GM23338 (cell line): Measurements from ENCODE around the gene UBASH3A. TPM values are rescaled to one million over a fixed set of nuclear protein-coding genes. Genes with fewer than 3 reads are reported as not detected.

Experiments used
- ATAC-seq: fragments of 200-7000 bp; cut with Tn5 transposase; 3 replicates; pipeline ENCODE4 v1.9.1; 2020
- DNase-seq: peaks from one replicate; pipeline ENCODE4 v3.0.0-alpha.2; 2015; ENCODE audit warnings: low spot score
- H2AFZ ChIP-seq: fragments of 200-600 bp; sonication (generic); 2 replicates; pipeline ENCODE4 v1.8.0; 2016; ENCODE audit warnings: antibody characterized with exemption, mild to moderate bottlenecking, moderate library complexity
- H3F3A ChIP-seq: fragments of 200-600 bp; sonication (generic); replicated peaks from 2 replicates; pipeline ENCODE4 v1.8.0; 2017; ENCODE audit warnings: antibody characterized with exemption, mixed run types, low read depth
- H3K27ac ChIP-seq: fragments of 200-600 bp; sonication (generic); 2 replicates; pipeline ENCODE4 v1.6.1; 2016; ENCODE audit warnings: low read depth
- H3K27me3 ChIP-seq: fragments of 200-600 bp; sonication (generic); 2 replicates; pipeline ENCODE4 v1.8.0; 2016; ENCODE audit warnings: mild to moderate bottlenecking, mixed run types, moderate library complexity; ENCODE audit not compliant: insufficient read depth
- H3K36me3 ChIP-seq: fragments of 200-600 bp; sonication (generic); 2 replicates; pipeline ENCODE4 v1.8.0; 2016; ENCODE audit warnings: mild to moderate bottlenecking; ENCODE audit not compliant: insufficient read depth
- H3K4me1 ChIP-seq: fragments of 200-600 bp; sonication (generic); 2 replicates; pipeline ENCODE4 v1.8.0; 2016; ENCODE audit warnings: mild to moderate bottlenecking, moderate library complexity; ENCODE audit not compliant: insufficient read depth
- H3K4me2 ChIP-seq: fragments of 200-600 bp; sonication (generic); 2 replicates; pipeline ENCODE4 v1.7.1; 2017; ENCODE audit warnings: mixed run types
- H3K4me3 ChIP-seq: fragments of 200-600 bp; sonication (generic); 2 replicates; pipeline ENCODE4 v1.6.1; 2016; ENCODE audit warnings: mixed run types
- H3K79me2 ChIP-seq: fragments of 200-600 bp; sonication (generic); replicated peaks from 2 replicates; pipeline ENCODE4 v1.8.0; 2017; ENCODE audit warnings: mild to moderate bottlenecking; ENCODE audit not compliant: insufficient read depth
- H3K9me2 ChIP-seq: fragments of 200-600 bp; sonication (generic); 2 replicates; pipeline ENCODE4 v1.8.0; 2017; ENCODE audit not compliant: insufficient read depth
- H4K20me1 ChIP-seq: fragments of 200-600 bp; sonication (generic); replicated peaks from 2 replicates; pipeline ENCODE4 v1.8.0; 2017; ENCODE audit warnings: mild to moderate bottlenecking; ENCODE audit not compliant: insufficient read depth
- H3K27ac Mint-ChIP-seq: 2 replicates; pipeline ENCODE4 v1.8.0; 2020; ENCODE audit warnings: inconsistent platforms, mild to moderate bottlenecking, moderate library complexity, mixed read lengths
- H3K27me3 Mint-ChIP-seq: 3 replicates; pipeline ENCODE4 v1.8.0; 2022; ENCODE audit warnings: low read depth, mild to moderate bottlenecking, moderate library complexity, mixed read lengths, inconsistent platforms; ENCODE audit not compliant: insufficient read depth, poor library complexity
- H3K36me3 Mint-ChIP-seq: 3 replicates; pipeline ENCODE4 v1.8.0; 2021; ENCODE audit warnings: low read depth, mild to moderate bottlenecking, inconsistent platforms, moderate library complexity, mixed read lengths
- H3K4me1 Mint-ChIP-seq: 3 replicates; pipeline ENCODE4 v1.8.0; 2020; ENCODE audit warnings: mild to moderate bottlenecking, inconsistent platforms, mixed read lengths
- H3K4me3 Mint-ChIP-seq: 3 replicates; pipeline ENCODE4 v1.8.0; 2021; ENCODE audit warnings: moderate library complexity, mild to moderate bottlenecking, inconsistent platforms, mixed read lengths
- H3K9me3 Mint-ChIP-seq: 3 replicates; pipeline ENCODE4 v1.8.0; 2020; ENCODE audit warnings: moderate library complexity, mild to moderate bottlenecking, inconsistent platforms, mixed read lengths
- CREB1 ChIP-seq: fragments of 250-450 bp; sonication (Bioruptor Pico); IDR thresholded peaks from 2 replicates; pipeline ENCODE4 v1.5.0; 2020; ENCODE audit warnings: low read depth, mild to moderate bottlenecking, moderate library complexity
- EZH2 ChIP-seq: fragments of 200-600 bp; sonication (generic); IDR thresholded peaks from one replicate; pipeline ENCODE4 v1.8.0; 2017; ENCODE audit warnings: antibody characterized with exemption, mild to moderate bottlenecking, low read depth; ENCODE audit not compliant: unreplicated experiment
- EZH2phosphoT487 ChIP-seq: fragments of 200-600 bp; sonication (generic); IDR thresholded peaks from one replicate; pipeline ENCODE4 v1.8.1; 2018; ENCODE audit warnings: antibody characterized with exemption; ENCODE audit not compliant: unreplicated experiment
- JUNB ChIP-seq: IDR thresholded peaks from one replicate; pipeline ENCODE4 v1.6.1; 2016; ENCODE audit warnings: antibody characterized with exemption; ENCODE audit not compliant: unreplicated experiment
- NANOG ChIP-seq: IDR thresholded peaks from 2 replicates; pipeline ENCODE4 v1.6.1; 2016; ENCODE audit warnings: antibody characterized with exemption, borderline replicate concordance
- POLR2AphosphoS5 ChIP-seq: IDR thresholded peaks from 2 replicates; pipeline ENCODE4 v1.6.1; 2016; ENCODE audit warnings: antibody characterized with exemption, low read depth
- STAT1 ChIP-seq: IDR thresholded peaks from one replicate; pipeline ENCODE4 v1.6.1; 2016; ENCODE audit warnings: antibody characterized with exemption; ENCODE audit not compliant: unreplicated experiment
- ZNF114 ChIP-seq: fragments of 250-450 bp; sonication (Bioruptor Pico); IDR thresholded peaks from 2 replicates; pipeline ENCODE4 v1.5.0; 2020; ENCODE audit warnings: mild to moderate bottlenecking, moderate library complexity
- ZNF331 ChIP-seq: fragments of 250-450 bp; sonication (Bioruptor Pico); IDR thresholded peaks from 2 replicates; pipeline ENCODE4 v1.5.0; 2020; ENCODE audit warnings: low read depth, mild to moderate bottlenecking, moderate library complexity
- polyA plus RNA-seq: library from polyadenylated mRNA; unstranded; fragments of >200 nt; fragmentation: Nextera tagmentation; extraction: Ambion mirVana; gene quantifications from 2 replicates; pipeline ENCODE4 v1.2.1, GENCODE V29; 2016
- total RNA-seq: library from RNA; depleted of rRNA; stranded (reverse); fragments of >200 nt; shearing (Covaris generic); gene quantifications from 2 replicates; pipeline ENCODE4 v1.2.3, GENCODE V29; 2014
- TF ChIP-seq, protein P1 (sequence below): fragments of 250-450 bp; sonication (Bioruptor Pico); IDR thresholded peaks from 2 replicates; pipeline ENCODE4 v1.5.0; 2020; ENCODE audit warnings: mild to moderate bottlenecking, moderate library complexity
- TF ChIP-seq, protein P2 (sequence below), 2 experiments: fragments of 200-600 bp in 1 of 2; sonication (generic) in 1 of 2; conservative IDR thresholded peaks; 2 replicates each; pipeline versions ENCODE4 v1.5.1 to v1.6.1; 2016 to 2017; ENCODE audit warnings: antibody characterized with exemption in 2 of 2, low read depth in 2 of 2, mild to moderate bottlenecking in 2 of 2, moderate library complexity in 1 of 2
- TF ChIP-seq, protein P3 (sequence below): IDR thresholded peaks from one replicate; pipeline ENCODE4 v1.6.1; 2018; ENCODE audit warnings: antibody characterized with exemption; ENCODE audit not compliant: unreplicated experiment
- TF ChIP-seq, protein P4 (sequence below): IDR thresholded peaks from 2 replicates; pipeline ENCODE4 v1.6.1; 2016; ENCODE audit warnings: antibody characterized with exemption

The UBASH3A gene
- total and polyA plus RNA-seq, 2 experiments from 2014 or later: not detected

DNA sequence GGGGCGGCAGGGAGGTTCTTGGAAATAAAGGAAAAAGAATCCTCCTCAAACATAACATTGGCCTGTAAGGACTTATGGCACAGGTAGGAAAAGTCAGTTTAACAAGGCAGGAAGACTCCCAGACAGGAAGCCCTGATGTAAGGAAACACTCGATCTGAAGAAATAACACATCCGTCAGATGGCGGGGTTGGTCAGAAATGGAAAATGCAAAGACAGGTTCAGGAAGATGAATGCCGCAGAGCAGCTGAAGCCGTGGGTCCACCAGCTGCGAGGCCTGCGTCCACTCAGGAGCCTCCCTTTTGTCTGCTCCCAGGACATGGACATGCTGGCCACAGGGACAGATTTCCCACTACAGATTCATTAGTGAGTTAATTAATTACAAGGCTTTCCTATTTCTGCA, 88.5 kb downstream of the UBASH3A start:
- peaks cover 15% of the 10 kb centered on the region for H3K27me3 Mint-ChIP-seq
- peak overlapping the region; percentile 47; the same call in 1 of the 2 replicates for H2AFZ ChIP-seq
- H3K79me2 ChIP-seq: no peaks in the 10 kb centered on the region
- TF ChIP-seq JUNB (no peak), ZNF331 (CRISPR knock-in tag) (no peak), POLR2AphosphoS5 (no peak), CREB1 (CRISPR knock-in tag) (no peak), STAT1 (no peak), EZH2 (no peak), NANOG (no peak), EZH2phosphoT487 (no peak), ZNF114 (no peak)
- TF ChIP-seq, protein P1, sequence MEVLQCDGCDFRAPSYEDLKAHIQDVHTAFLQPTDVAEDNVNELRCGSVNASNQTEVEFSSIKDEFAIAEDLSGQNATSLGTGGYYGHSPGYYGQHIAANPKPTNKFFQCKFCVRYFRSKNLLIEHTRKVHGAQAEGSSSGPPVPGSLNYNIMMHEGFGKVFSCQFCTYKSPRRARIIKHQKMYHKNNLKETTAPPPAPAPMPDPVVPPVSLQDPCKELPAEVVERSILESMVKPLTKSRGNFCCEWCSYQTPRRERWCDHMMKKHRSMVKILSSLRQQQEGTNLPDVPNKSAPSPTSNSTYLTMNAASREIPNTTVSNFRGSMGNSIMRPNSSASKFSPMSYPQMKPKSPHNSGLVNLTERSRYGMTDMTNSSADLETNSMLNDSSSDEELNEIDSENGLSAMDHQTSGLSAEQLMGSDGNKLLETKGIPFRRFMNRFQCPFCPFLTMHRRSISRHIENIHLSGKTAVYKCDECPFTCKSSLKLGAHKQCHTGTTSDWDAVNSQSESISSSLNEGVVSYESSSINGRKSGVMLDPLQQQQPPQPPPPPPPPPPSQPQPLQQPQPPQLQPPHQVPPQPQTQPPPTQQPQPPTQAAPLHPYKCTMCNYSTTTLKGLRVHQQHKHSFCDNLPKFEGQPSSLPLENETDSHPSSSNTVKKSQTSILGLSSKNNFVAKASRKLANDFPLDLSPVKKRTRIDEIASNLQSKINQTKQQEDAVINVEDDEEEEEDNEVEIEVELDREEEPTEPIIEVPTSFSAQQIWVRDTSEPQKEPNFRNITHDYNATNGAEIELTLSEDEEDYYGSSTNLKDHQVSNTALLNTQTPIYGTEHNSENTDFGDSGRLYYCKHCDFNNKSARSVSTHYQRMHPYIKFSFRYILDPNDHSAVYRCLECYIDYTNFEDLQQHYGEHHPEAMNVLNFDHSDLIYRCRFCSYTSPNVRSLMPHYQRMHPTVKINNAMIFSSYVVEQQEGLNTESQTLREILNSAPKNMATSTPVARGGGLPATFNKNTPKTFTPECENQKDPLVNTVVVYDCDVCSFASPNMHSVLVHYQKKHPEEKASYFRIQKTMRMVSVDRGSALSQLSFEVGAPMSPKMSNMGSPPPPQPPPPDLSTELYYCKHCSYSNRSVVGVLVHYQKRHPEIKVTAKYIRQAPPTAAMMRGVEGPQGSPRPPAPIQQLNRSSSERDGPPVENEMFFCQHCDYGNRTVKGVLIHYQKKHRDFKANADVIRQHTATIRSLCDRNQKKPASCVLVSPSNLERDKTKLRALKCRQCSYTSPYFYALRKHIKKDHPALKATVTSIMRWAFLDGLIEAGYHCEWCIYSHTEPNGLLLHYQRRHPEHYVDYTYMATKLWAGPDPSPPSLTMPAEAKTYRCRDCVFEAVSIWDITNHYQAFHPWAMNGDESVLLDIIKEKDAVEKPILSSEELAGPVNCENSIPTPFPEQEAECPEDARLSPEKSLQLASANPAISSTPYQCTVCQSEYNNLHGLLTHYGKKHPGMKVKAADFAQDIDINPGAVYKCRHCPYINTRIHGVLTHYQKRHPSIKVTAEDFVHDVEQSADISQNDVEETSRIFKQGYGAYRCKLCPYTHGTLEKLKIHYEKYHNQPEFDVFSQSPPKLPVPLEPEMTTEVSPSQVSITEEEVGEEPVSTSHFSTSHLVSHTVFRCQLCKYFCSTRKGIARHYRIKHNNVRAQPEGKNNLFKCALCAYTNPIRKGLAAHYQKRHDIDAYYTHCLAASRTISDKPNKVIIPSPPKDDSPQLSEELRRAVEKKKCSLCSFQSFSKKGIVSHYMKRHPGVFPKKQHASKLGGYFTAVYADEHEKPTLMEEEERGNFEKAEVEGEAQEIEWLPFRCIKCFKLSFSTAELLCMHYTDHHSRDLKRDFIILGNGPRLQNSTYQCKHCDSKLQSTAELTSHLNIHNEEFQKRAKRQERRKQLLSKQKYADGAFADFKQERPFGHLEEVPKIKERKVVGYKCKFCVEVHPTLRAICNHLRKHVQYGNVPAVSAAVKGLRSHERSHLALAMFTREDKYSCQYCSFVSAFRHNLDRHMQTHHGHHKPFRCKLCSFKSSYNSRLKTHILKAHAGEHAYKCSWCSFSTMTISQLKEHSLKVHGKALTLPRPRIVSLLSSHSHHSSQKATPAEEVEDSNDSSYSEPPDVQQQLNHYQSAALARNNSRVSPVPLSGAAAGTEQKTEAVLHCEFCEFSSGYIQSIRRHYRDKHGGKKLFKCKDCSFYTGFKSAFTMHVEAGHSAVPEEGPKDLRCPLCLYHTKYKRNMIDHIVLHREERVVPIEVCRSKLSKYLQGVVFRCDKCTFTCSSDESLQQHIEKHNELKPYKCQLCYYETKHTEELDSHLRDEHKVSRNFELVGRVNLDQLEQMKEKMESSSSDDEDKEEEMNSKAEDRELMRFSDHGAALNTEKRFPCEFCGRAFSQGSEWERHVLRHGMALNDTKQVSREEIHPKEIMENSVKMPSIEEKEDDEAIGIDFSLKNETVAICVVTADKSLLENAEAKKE (CRISPR knock-in tag): no peak
- TF ChIP-seq, protein P2, sequence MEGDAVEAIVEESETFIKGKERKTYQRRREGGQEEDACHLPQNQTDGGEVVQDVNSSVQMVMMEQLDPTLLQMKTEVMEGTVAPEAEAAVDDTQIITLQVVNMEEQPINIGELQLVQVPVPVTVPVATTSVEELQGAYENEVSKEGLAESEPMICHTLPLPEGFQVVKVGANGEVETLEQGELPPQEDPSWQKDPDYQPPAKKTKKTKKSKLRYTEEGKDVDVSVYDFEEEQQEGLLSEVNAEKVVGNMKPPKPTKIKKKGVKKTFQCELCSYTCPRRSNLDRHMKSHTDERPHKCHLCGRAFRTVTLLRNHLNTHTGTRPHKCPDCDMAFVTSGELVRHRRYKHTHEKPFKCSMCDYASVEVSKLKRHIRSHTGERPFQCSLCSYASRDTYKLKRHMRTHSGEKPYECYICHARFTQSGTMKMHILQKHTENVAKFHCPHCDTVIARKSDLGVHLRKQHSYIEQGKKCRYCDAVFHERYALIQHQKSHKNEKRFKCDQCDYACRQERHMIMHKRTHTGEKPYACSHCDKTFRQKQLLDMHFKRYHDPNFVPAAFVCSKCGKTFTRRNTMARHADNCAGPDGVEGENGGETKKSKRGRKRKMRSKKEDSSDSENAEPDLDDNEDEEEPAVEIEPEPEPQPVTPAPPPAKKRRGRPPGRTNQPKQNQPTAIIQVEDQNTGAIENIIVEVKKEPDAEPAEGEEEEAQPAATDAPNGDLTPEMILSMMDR (conservative IDR thresholded peaks at IDR 0.05; ENCODE audit: low read depth in 2 of 2): no peak
- TF ChIP-seq, protein P3, sequence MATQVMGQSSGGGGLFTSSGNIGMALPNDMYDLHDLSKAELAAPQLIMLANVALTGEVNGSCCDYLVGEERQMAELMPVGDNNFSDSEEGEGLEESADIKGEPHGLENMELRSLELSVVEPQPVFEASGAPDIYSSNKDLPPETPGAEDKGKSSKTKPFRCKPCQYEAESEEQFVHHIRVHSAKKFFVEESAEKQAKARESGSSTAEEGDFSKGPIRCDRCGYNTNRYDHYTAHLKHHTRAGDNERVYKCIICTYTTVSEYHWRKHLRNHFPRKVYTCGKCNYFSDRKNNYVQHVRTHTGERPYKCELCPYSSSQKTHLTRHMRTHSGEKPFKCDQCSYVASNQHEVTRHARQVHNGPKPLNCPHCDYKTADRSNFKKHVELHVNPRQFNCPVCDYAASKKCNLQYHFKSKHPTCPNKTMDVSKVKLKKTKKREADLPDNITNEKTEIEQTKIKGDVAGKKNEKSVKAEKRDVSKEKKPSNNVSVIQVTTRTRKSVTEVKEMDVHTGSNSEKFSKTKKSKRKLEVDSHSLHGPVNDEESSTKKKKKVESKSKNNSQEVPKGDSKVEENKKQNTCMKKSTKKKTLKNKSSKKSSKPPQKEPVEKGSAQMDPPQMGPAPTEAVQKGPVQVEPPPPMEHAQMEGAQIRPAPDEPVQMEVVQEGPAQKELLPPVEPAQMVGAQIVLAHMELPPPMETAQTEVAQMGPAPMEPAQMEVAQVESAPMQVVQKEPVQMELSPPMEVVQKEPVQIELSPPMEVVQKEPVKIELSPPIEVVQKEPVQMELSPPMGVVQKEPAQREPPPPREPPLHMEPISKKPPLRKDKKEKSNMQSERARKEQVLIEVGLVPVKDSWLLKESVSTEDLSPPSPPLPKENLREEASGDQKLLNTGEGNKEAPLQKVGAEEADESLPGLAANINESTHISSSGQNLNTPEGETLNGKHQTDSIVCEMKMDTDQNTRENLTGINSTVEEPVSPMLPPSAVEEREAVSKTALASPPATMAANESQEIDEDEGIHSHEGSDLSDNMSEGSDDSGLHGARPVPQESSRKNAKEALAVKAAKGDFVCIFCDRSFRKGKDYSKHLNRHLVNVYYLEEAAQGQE: no peak
- TF ChIP-seq, protein P4, sequence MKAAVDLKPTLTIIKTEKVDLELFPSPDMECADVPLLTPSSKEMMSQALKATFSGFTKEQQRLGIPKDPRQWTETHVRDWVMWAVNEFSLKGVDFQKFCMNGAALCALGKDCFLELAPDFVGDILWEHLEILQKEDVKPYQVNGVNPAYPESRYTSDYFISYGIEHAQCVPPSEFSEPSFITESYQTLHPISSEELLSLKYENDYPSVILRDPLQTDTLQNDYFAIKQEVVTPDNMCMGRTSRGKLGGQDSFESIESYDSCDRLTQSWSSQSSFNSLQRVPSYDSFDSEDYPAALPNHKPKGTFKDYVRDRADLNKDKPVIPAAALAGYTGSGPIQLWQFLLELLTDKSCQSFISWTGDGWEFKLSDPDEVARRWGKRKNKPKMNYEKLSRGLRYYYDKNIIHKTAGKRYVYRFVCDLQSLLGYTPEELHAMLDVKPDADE: no peak
- H3K4me3 Mint-ChIP-seq: no peak overlapping the region
- peaks cover 19% of the 10 kb centered on the region; the same call in 1 of the 2 replicates for H3K9me2 ChIP-seq
- no peak for ATAC-seq
- no peaks in the 10 kb centered on the region for H3K36me3 Mint-ChIP-seq
- H3K27ac Mint-ChIP-seq: no peak overlapping the region
- no peak overlapping the region for H3K27ac ChIP-seq
- 0 out of 2 replicates have a peak, but pooled peaks cover 6% of the 10 kb centered on the region for H3F3A ChIP-seq
- H3K4me3 ChIP-seq: no peak overlapping the region
- H3K4me1 Mint-ChIP-seq: peaks cover 19% of the 10 kb centered on the region; the same call in 2 of the 3 replicates
- no peaks in the 10 kb centered on the region for H4K20me1 ChIP-seq
- H3K27me3 ChIP-seq: no peaks in the 10 kb centered on the region
- DNase-seq: no peak
- no peaks in the 10 kb centered on the region; the same call in 2 of the 3 replicates for H3K9me3 Mint-ChIP-seq
- H3K36me3 ChIP-seq: no peaks in the 10 kb centered on the region
- H3K4me1 ChIP-seq: peaks cover 2% of the 10 kb centered on the region; the same call in 1 of the 2 replicates
- no peak overlapping the region for H3K4me2 ChIP-seq
